HCT116 (cell line): ENCODE results near the gene SERAC1. TPM values are rescaled to one million over a fixed set of nuclear protein-coding genes. Genes with fewer than 3 reads are reported as not detected.

Experiments
- ATAC-seq: fragments of 200-7000 bp; cut with Tn5 transposase; 2 replicates; pipeline ENCODE4 v1.9.1; 2020; ENCODE audit warnings: mild to moderate bottlenecking, moderate library complexity
- BruUV-seq: library from RNA; stranded (reverse); fragments of 400-500 nt; replicated peaks from 2 replicates; lab custom pipeline; 2021; lab: Mats Ljungman, UMichigan
- CTCF ChIA-PET: fragments of 300-600 bp; sonication (Branson Sonifier 250); formaldehyde crosslinking; loops from one replicate; lab custom pipeline; 2021; ENCODE audit warnings: antibody characterized with exemption; lab: Charles Lee
- POLR2A ChIA-PET: fragments of 300-600, 350-600 bp; sonication (Branson Sonifier 250); formaldehyde crosslinking; loops from one replicate; lab custom pipeline; 2021; ENCODE audit warnings: antibody characterized with exemption; lab: Charles Lee
- RAD21 ChIA-PET, 2 experiments: fragments of 300-600 bp; sonication (Branson Sonifier 250); formaldehyde crosslinking; loops; one replicate each; lab custom pipeline; 2023; ENCODE audit warnings: low total read pairs in 2 of 2; ENCODE audit not compliant: uncharacterized antibody in 2 of 2, unreplicated experiment in 2 of 2, low non-redundant PET in 1 of 2; lab: Charles Lee
- DNase-seq: peaks from one replicate; pipeline ENCODE4 v3.0.0-alpha.2; 2010; ENCODE audit warnings: low read depth, low spot score
- H2AFZ ChIP-seq: fragments of 200-600 bp; shearing (Covaris generic), sonication (generic); 2 replicates; pipeline ENCODE4 v1.6.1; 2017; ENCODE audit warnings: low read depth, mixed run types, mixed read lengths, antibody characterized with exemption, low read length; ENCODE audit not compliant: poor library complexity, severe bottlenecking
- H3K27ac ChIP-seq: 2 replicates; pipeline ENCODE4 v1.5.1; 2012; ENCODE audit warnings: low read depth, low read length
- H3K27me3 ChIP-seq: fragments of 200-600 bp; sonication (generic); 2 replicates; pipeline ENCODE4 v1.6.1; 2016; ENCODE audit warnings: mixed run types, low read length, mixed read lengths; ENCODE audit not compliant: insufficient read depth
- H3K36me3 ChIP-seq, 2 experiments: fragments of 200-500 bp in 1 of 2; fragments of 200-600 bp in 1 of 2; sonication (Bioruptor generic) in 1 of 2; sonication (generic) in 1 of 2; 2 replicates each; pipeline versions ENCODE4 v1.5.1 to v1.6.1; 2014 to 2016; ENCODE audit warnings: low read length in 2 of 2, inconsistent platforms in 1 of 2, mixed read lengths in 1 of 2, mixed run types in 1 of 2; ENCODE audit not compliant: insufficient read depth in 2 of 2, control insufficient read depth in 1 of 2
- H3K4me1 ChIP-seq, 2 experiments: fragments of 200-600 bp in 1 of 2; sonication (generic) in 1 of 2; 2 replicates each; pipeline versions ENCODE4 v1.5.1 to v1.6.1; 2012 to 2017; ENCODE audit warnings: low read length in 2 of 2, inconsistent platforms in 1 of 2, mild to moderate bottlenecking in 1 of 2, mixed read lengths in 1 of 2, mixed run types in 1 of 2, moderate library complexity in 1 of 2; ENCODE audit not compliant: insufficient read depth in 2 of 2, control insufficient read depth in 1 of 2
- H3K4me2 ChIP-seq: fragments of 200-600 bp; sonication (generic); 2 replicates; pipeline ENCODE4 v1.6.1; 2017; ENCODE audit warnings: mixed run types, low read length, mixed read lengths
- H3K4me3 ChIP-seq, 2 experiments: fragments of 200-600 bp in 1 of 2; sonication (generic) in 1 of 2; replicated peaks in 1 of 2; 2 replicates each; pipeline ENCODE4 v1.5.1; 2011 to 2016; ENCODE audit warnings: low read length in 2 of 2, control low read depth in 1 of 2, low read depth in 1 of 2, mild to moderate bottlenecking in 1 of 2, mixed read lengths in 1 of 2, mixed run types in 1 of 2
- H3K79me2 ChIP-seq: fragments of 200-600 bp; sonication (generic); 2 replicates; pipeline ENCODE4 v1.6.1; 2017; ENCODE audit warnings: mild to moderate bottlenecking, mixed run types, low read length, moderate library complexity, mixed read lengths; ENCODE audit not compliant: insufficient read depth
- H3K9ac ChIP-seq: fragments of 200-600 bp; sonication (generic); 2 replicates; pipeline ENCODE4 v1.6.1; 2016; ENCODE audit warnings: low read length, mixed read lengths
- H3K9me2 ChIP-seq: fragments of 200-600 bp; sonication (generic), shearing (Covaris generic); 2 replicates; pipeline ENCODE4 v1.6.1; 2017; ENCODE audit warnings: mixed run types, mild to moderate bottlenecking, moderate library complexity; ENCODE audit not compliant: insufficient read depth
- H3K9me3 ChIP-seq, 2 experiments: fragments of 200-500 bp in 1 of 2; fragments of 200-600 bp in 1 of 2; sonication (Bioruptor generic) in 1 of 2; sonication (generic) in 1 of 2; 2 replicates each; pipeline ENCODE4 v1.6.1; 2014 to 2017; ENCODE audit warnings: low read length in 2 of 2, mixed read lengths in 2 of 2, inconsistent platforms in 1 of 2, low read depth in 1 of 2, mild to moderate bottlenecking in 1 of 2, mixed run types in 1 of 2, moderate library complexity in 1 of 2; ENCODE audit not compliant: control insufficient read depth in 1 of 2, insufficient read depth in 1 of 2
- H4K20me1 ChIP-seq: fragments of 200-600 bp; sonication (generic), shearing (Covaris generic); 2 replicates; pipeline ENCODE4 v1.6.1; 2017; ENCODE audit warnings: mixed run types, mild to moderate bottlenecking, moderate library complexity; ENCODE audit not compliant: insufficient read depth
- CBX3 ChIP-seq: IDR thresholded peaks from 2 replicates; pipeline ENCODE4 v1.6.1; 2012; ENCODE audit warnings: low read depth
- EGR1 ChIP-seq: IDR thresholded peaks from 2 replicates; pipeline ENCODE4 v1.6.1; 2012; ENCODE audit warnings: low read depth
- ELF1 ChIP-seq: IDR thresholded peaks from 2 replicates; pipeline ENCODE4 v1.6.1; 2012; ENCODE audit warnings: low read depth, borderline replicate concordance
- EZH2 ChIP-seq: fragments of 200-600 bp; sonication (generic); IDR thresholded peaks from 2 replicates; pipeline ENCODE4 v1.6.1; 2017; ENCODE audit warnings: antibody characterized with exemption, mixed run types
- JUND ChIP-seq: IDR thresholded peaks from 2 replicates; pipeline ENCODE4 v1.6.1; 2012
- MAX ChIP-seq: IDR thresholded peaks from 2 replicates; pipeline ENCODE4 v1.6.1; 2012
- POLR2A ChIP-seq: IDR thresholded peaks from 2 replicates; pipeline ENCODE4 v1.7.0; 2011; ENCODE audit warnings: borderline replicate concordance; ENCODE audit not compliant: insufficient read depth, insufficient read length; ENCODE audit errors: extremely low read depth
- RAD21 ChIP-seq: IDR thresholded peaks from 2 replicates; pipeline ENCODE4 v1.6.1; 2012; ENCODE audit warnings: low read depth, mild to moderate bottlenecking
- SP1 ChIP-seq: IDR thresholded peaks from 2 replicates; pipeline ENCODE4 v1.6.1; 2012; ENCODE audit warnings: low read depth
- SRF ChIP-seq: IDR thresholded peaks from 2 replicates; pipeline ENCODE4 v1.6.1; 2012; ENCODE audit warnings: low read depth
- TCF7L2 ChIP-seq: IDR thresholded peaks from 2 replicates; pipeline ENCODE4 v1.7.0; 2011; ENCODE audit warnings: borderline replicate concordance, inconsistent platforms; ENCODE audit not compliant: insufficient read depth, insufficient read length; ENCODE audit errors: extremely low read depth
- YY1 ChIP-seq: IDR thresholded peaks from 2 replicates; pipeline ENCODE4 v1.6.1; 2011; ENCODE audit warnings: low read length, low read depth, moderate library complexity, mild to moderate bottlenecking; ENCODE audit not compliant: insufficient replicate concordance; ENCODE audit errors: extremely low read depth
- ZFX ChIP-seq: fragments of 450-650 bp; IDR thresholded peaks from 2 replicates; pipeline ENCODE4 v1.6.1; 2017
- ZNF274 ChIP-seq: fragments of 200-500 bp; sonication (Bioruptor generic); IDR thresholded peaks from 2 replicates; pipeline ENCODE4 v1.6.1; 2014; ENCODE audit warnings: mild to moderate bottlenecking, low read depth, low read length, inconsistent platforms
- intact Hi-C: fragments of 100-400 bp; cut with micrococcal nuclease; formaldehyde crosslinking; loops from 2 replicates; pipeline ENCODE4 v1.10.0; 2022
- total RNA-seq: library from RNA; stranded (reverse); gene quantifications from one replicate; pipeline ENCODE4 v1.2.1, GENCODE V29; 2021; ENCODE audit not compliant: unreplicated experiment
- TF ChIP-seq, protein P1 (sequence below): IDR thresholded peaks from 2 replicates; pipeline ENCODE4 v1.6.1; 2011; ENCODE audit warnings: mild to moderate bottlenecking, low read length, moderate library complexity; ENCODE audit not compliant: insufficient replicate concordance; ENCODE audit errors: extremely low read depth
- TF ChIP-seq, protein P2 (sequence below), 3 experiments: fragments of 200-600 bp in 1 of 3; sonication (generic) in 1 of 3; IDR thresholded peaks in 2 of 3; conservative IDR thresholded peaks in 1 of 3; 2 replicates each; pipeline ENCODE4 v1.5.1; 2012 to 2017; ENCODE audit warnings: low read depth in 2 of 3, low read length in 2 of 3, antibody characterized with exemption in 1 of 3, borderline replicate concordance in 1 of 3, control low read depth in 1 of 3, mild to moderate bottlenecking in 1 of 3, mixed read lengths in 1 of 3, mixed run types in 1 of 3, moderate library complexity in 1 of 3; ENCODE audit not compliant: insufficient read depth in 1 of 3

The SERAC1 gene
- total RNA-seq, 1 experiment from 2014 or later = 7.6 TPM

DNA sequence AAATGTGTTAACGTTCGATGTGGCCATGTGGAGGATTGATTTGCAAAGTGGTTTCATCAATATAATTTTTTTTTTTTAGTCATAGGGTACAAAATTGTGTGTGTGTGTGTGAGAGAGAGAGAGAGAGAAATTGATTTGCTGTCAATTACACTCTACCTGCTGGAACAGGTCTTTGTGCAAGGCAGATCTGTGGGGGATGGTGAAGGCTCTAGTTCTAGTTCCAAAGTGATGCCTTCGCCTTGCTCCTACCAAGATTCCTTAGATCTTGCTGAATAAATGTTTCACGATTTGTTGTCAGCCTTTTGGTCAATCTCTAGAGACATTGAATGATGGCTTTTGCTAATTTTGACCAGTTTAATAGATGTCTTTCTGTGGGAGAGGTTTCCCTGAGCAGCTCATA, 64.8 kb downstream of the SERAC1 start:
- Histone ChIP-seq H3K27me3 (no peaks in the 10 kb centered on the region), H4K20me1 (no peaks in the 10 kb centered on the region), H3K4me2 (no peak overlapping the region), H3K4me3 (no peak overlapping the region), H3K79me2 (no peaks in the 10 kb centered on the region), H3K36me3 (0 out of 4 replicates have a peak, but pooled peaks cover 0 to 4% of the 10 kb centered on the region in 2 experiments), H3K9me3 (no peaks in the 10 kb centered on the region), H3K4me1 (no peaks in the 10 kb centered on the region), H3K27ac (no peak overlapping the region), H3K9me2 (no peaks in the 10 kb centered on the region), H2AFZ (no peak overlapping the region), H3K9ac (no peak overlapping the region)
- no peak for TF ChIP-seq TCF7L2
- no peak for TF ChIP-seq ZNF274
- TF ChIP-seq, protein P1, sequence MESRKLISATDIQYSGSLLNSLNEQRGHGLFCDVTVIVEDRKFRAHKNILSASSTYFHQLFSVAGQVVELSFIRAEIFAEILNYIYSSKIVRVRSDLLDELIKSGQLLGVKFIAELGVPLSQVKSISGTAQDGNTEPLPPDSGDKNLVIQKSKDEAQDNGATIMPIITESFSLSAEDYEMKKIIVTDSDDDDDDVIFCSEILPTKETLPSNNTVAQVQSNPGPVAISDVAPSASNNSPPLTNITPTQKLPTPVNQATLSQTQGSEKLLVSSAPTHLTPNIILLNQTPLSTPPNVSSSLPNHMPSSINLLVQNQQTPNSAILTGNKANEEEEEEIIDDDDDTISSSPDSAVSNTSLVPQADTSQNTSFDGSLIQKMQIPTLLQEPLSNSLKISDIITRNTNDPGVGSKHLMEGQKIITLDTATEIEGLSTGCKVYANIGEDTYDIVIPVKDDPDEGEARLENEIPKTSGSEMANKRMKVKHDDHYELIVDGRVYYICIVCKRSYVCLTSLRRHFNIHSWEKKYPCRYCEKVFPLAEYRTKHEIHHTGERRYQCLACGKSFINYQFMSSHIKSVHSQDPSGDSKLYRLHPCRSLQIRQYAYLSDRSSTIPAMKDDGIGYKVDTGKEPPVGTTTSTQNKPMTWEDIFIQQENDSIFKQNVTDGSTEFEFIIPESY = no peak
- no peak for TF ChIP-seq EZH2
- TF ChIP-seq ELF1 = no peak
- no peak for TF ChIP-seq RAD21
- no peak for TF ChIP-seq MAX
- no peak for TF ChIP-seq ZFX
- ATAC-seq = no peak
- ChIA-PET POLR2A (no interaction called here), RAD21 (no interaction called here), CTCF (no interaction called here)
- no TSS peak for BruUV-seq
- intact Hi-C loops = no loop called here
- no peak for DNase-seq

DNA sequence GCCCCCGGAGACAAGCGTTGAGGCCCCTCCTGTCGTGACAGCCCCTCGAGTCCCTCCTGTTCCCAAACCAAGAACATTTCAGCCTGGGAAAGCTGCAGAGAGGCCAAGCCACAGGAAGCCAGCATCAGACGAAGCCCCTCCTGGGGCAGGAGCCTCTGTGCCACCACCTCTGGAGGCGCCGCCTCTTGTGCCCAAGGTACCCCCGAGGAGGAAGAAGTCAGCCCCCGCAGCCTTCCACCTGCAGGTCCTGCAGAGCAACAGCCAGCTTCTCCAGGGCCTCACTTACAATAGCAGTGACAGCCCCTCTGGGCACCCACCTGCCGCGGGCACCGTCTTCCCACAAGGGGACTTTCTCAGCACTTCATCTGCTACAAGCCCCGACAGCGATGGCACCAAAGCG, 72.4 kb downstream of the SERAC1 start:
- no peaks in the 10 kb centered on the region for H3K27me3 ChIP-seq
- ChIA-PET CTCF (no interaction called here), RAD21 (no interaction called here), POLR2A (no interaction called here)
- H3K4me1 ChIP-seq = no peaks in the 10 kb centered on the region
- H3K36me3 ChIP-seq = peaks cover 14 to 29% of the 10 kb centered on the region in 2 experiments
- no peak for DNase-seq
- H3K27ac ChIP-seq = no peak overlapping the region
- no peaks in the 10 kb centered on the region for H3K9me3 ChIP-seq
- no peak for ATAC-seq
- no peak overlapping the region for H3K4me3 ChIP-seq
- H2AFZ ChIP-seq = no peak overlapping the region
- BruUV-seq = no TSS peak
- H4K20me1 ChIP-seq = no peaks in the 10 kb centered on the region
- H3K4me2 ChIP-seq = no peak overlapping the region
- no peak overlapping the region for H3K9ac ChIP-seq
- H3K9me2 ChIP-seq = no peaks in the 10 kb centered on the region
- intact Hi-C loops = no loop called here
- H3K79me2 ChIP-seq = no peaks in the 10 kb centered on the region
- TF ChIP-seq SRF = no peak
- TF ChIP-seq ELF1 = no peak
- no peak for TF ChIP-seq CBX3
- no peak for TF ChIP-seq TCF7L2
- no peak for TF ChIP-seq SP1
- TF ChIP-seq, protein P2, sequence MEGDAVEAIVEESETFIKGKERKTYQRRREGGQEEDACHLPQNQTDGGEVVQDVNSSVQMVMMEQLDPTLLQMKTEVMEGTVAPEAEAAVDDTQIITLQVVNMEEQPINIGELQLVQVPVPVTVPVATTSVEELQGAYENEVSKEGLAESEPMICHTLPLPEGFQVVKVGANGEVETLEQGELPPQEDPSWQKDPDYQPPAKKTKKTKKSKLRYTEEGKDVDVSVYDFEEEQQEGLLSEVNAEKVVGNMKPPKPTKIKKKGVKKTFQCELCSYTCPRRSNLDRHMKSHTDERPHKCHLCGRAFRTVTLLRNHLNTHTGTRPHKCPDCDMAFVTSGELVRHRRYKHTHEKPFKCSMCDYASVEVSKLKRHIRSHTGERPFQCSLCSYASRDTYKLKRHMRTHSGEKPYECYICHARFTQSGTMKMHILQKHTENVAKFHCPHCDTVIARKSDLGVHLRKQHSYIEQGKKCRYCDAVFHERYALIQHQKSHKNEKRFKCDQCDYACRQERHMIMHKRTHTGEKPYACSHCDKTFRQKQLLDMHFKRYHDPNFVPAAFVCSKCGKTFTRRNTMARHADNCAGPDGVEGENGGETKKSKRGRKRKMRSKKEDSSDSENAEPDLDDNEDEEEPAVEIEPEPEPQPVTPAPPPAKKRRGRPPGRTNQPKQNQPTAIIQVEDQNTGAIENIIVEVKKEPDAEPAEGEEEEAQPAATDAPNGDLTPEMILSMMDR (IDR thresholded peaks at IDR 0.05 in 2 of 3, conservative IDR thresholded peaks at IDR 0.05 in 1 of 3; ENCODE audit: borderline replicate concordance in 1 of 3, insufficient read depth in 1 of 3, low read depth in 2 of 3, low read length in 2 of 3) = no peak
- TF ChIP-seq YY1 = no peak
- no peak for TF ChIP-seq POLR2A
- no peak for TF ChIP-seq EGR1
- no peak for TF ChIP-seq JUND
- TF ChIP-seq MAX = no peak
